Liver (tissue), 9 donors: ENCODE results near the gene GPR26. TPM values are rescaled to one million over a fixed set of nuclear protein-coding genes. Genes with fewer than 3 reads are reported as not detected.

Experiments
- DNase-seq: peaks from one replicate; pipeline ENCODE4 v3.0.0-alpha.2; 2017; ENCODE audit warnings: low spot score
- H3K27ac ChIP-seq, 2 donors: one replicate each; pipeline ENCODE4 v1.7.0; 2013; ENCODE audit warnings: inconsistent platforms in 2 of 2, low read length in 2 of 2, control low read depth in 1 of 2, low read depth in 1 of 2, mild to moderate bottlenecking in 1 of 2
- H3K27me3 ChIP-seq, 4 donors: one replicate each; pipeline versions ENCODE4 v1.6.1 to v1.7.0; 2013; ENCODE audit warnings: low read length in 3 of 4, inconsistent platforms in 1 of 4, mild to moderate bottlenecking in 1 of 4, moderate library complexity in 1 of 4; ENCODE audit not compliant: control insufficient read depth in 4 of 4, insufficient read depth in 4 of 4
- H3K36me3 ChIP-seq, 4 donors: one replicate each; pipeline versions ENCODE4 v1.6.1 to v1.7.0; 2013; ENCODE audit warnings: low read length in 3 of 4, mild to moderate bottlenecking in 3 of 4, low read depth in 1 of 4, moderate library complexity in 1 of 4; ENCODE audit not compliant: control insufficient read depth in 4 of 4, insufficient read depth in 3 of 4
- H3K4me1 ChIP-seq, 4 donors: one replicate each; pipeline versions ENCODE4 v1.6.1 to v1.7.0; 2013; ENCODE audit warnings: low read length in 3 of 4, mild to moderate bottlenecking in 3 of 4, moderate library complexity in 1 of 4; ENCODE audit not compliant: control insufficient read depth in 4 of 4, insufficient read depth in 4 of 4
- H3K4me3 ChIP-seq, 3 donors: one replicate each; pipeline versions ENCODE4 v1.6.1 to v1.7.0; 2013; ENCODE audit warnings: low read length in 3 of 3, control low read depth in 1 of 3, low read depth in 1 of 3, mild to moderate bottlenecking in 1 of 3
- H3K9ac ChIP-seq, 2 donors: one replicate each; pipeline ENCODE4 v1.7.0; 2013; ENCODE audit warnings: low read length in 2 of 2, mild to moderate bottlenecking in 2 of 2, moderate library complexity in 2 of 2, control low read depth in 1 of 2, low read depth in 1 of 2
- H3K9me3 ChIP-seq, 4 donors: one replicate each; pipeline versions ENCODE4 v1.6.1 to v1.7.0; 2013; ENCODE audit warnings: low read length in 3 of 4; ENCODE audit not compliant: control insufficient read depth in 4 of 4
- ATF3 ChIP-seq: IDR thresholded peaks from 2 replicates; pipeline ENCODE4 v1.6.1; 2016; ENCODE audit warnings: antibody characterized with exemption
- CTCF ChIP-seq: fragments of 150-350 bp; IDR thresholded peaks from 2 replicates; pipeline ENCODE4 v1.5.1; 2017; ENCODE audit warnings: improper control_type of control experiment, low read depth, low read length; ENCODE audit not compliant: missing input control
- EGR1 ChIP-seq, 2 donors: IDR thresholded peaks; 2 replicates each; pipeline ENCODE4 v1.6.1; 2016 to 2018; ENCODE audit warnings: antibody characterized with exemption in 2 of 2, low read depth in 2 of 2
- FOXA2 ChIP-seq: IDR thresholded peaks from 2 replicates; pipeline ENCODE4 v1.6.1; 2016; ENCODE audit warnings: antibody characterized with exemption
- GABPA ChIP-seq, 2 donors: IDR thresholded peaks in 1 of 2; conservative IDR thresholded peaks in 1 of 2; 2 replicates each; pipeline ENCODE4 v1.6.1; 2016; ENCODE audit warnings: antibody characterized with exemption in 2 of 2, mild to moderate bottlenecking in 1 of 2, moderate library complexity in 1 of 2
- HNF4A ChIP-seq, 2 donors: conservative IDR thresholded peaks; 2 replicates each; pipeline ENCODE4 v1.6.1; 2016; ENCODE audit warnings: antibody characterized with exemption in 2 of 2, mild to moderate bottlenecking in 2 of 2
- HNF4G ChIP-seq: IDR thresholded peaks from 2 replicates; pipeline ENCODE4 v1.6.1; 2016; ENCODE audit warnings: antibody characterized with exemption
- JUND ChIP-seq, 2 donors: IDR thresholded peaks; 2 replicates each; pipeline ENCODE4 v1.6.1; 2016; ENCODE audit warnings: antibody characterized with exemption in 2 of 2
- NR2F2 ChIP-seq: IDR thresholded peaks from 2 replicates; pipeline ENCODE4 v1.6.1; 2016; ENCODE audit warnings: antibody characterized with exemption
- RAD21 ChIP-seq, 2 donors: IDR thresholded peaks; 2 replicates each; pipeline ENCODE4 v1.6.1; 2016; ENCODE audit warnings: antibody characterized with exemption in 2 of 2, mild to moderate bottlenecking in 2 of 2
- REST ChIP-seq: IDR thresholded peaks from 2 replicates; pipeline ENCODE4 v1.6.1; 2016; ENCODE audit warnings: antibody characterized with exemption, mild to moderate bottlenecking
- RXRA ChIP-seq, 2 donors: IDR thresholded peaks; 2 replicates each; pipeline ENCODE4 v1.6.1; 2017 to 2018; ENCODE audit warnings: antibody characterized with exemption in 2 of 2, mild to moderate bottlenecking in 1 of 2
- SP1 ChIP-seq: IDR thresholded peaks from 2 replicates; pipeline ENCODE4 v1.6.1; 2018; ENCODE audit warnings: antibody characterized with exemption, mild to moderate bottlenecking
- TAF1 ChIP-seq: conservative IDR thresholded peaks from 2 replicates; pipeline ENCODE4 v1.6.1; 2016; ENCODE audit warnings: antibody characterized with exemption, mild to moderate bottlenecking
- ZBTB33 ChIP-seq: IDR thresholded peaks from 2 replicates; pipeline ENCODE4 v1.6.1; 2016; ENCODE audit warnings: antibody characterized with exemption
- WGBS: extraction: QIAGEN DNeasy Blood & Tissue Kit; methylation state at CpG from one replicate; pipeline ENCODE4 v1.1.7; 2013; 5-methylcytosine and 5-hydroxymethylcytosine counted together
- polyA plus RNA-seq, 2 donors: library from polyadenylated mRNA; stranded (reverse) in 1 of 2; unstranded in 1 of 2; fragments of 200-250 nt in 1 of 2; fragments of >200 nt in 1 of 2; fragmentation: Nextera tagmentation in 1 of 2; extraction: Ambion mirVana in 1 of 2; gene quantifications; one replicate each; pipeline versions ENCODE4 v1.2.1 to v1.2.3, GENCODE V29; 2013 to 2015
- total RNA-seq, 2 donors: library from RNA; depleted of rRNA; stranded (reverse); fragments of >200 nt; gene quantifications; one replicate each; pipeline ENCODE4 v1.2.3, GENCODE V29; 2014
- donor health status: healthy.
- donor health status: healthy.
- donor health status: healthy.
- donor health status: healthy.
- donor health status: healthy.

The GPR26 gene
- total and polyA plus RNA-seq, 4 donors: not detected

- Histone ChIP-seq H3K27me3 (peaks cover 0 to 9% (median 3%) of the 10 kb centered on the region in 4 donors), H3K4me1 (no peaks in the 10 kb centered on the region), H3K9ac (no peak overlapping the region), H3K9me3 (peaks cover 0 to 7% (median 1%) of the 10 kb centered on the region in 4 donors), H3K27ac (no peak overlapping the region), H3K4me3 (no peak overlapping the region), H3K36me3 (no peaks in the 10 kb centered on the region)
- no peak for DNase-seq
- WGBS: 67% methylated on average over 4 of the region's 4 CpGs
- TF ChIP-seq HNF4A (conservative IDR thresholded peaks at IDR 0.05): no peak
- TF ChIP-seq TAF1: no peak
- TF ChIP-seq REST: no peak
- no peak for TF ChIP-seq ATF3
- TF ChIP-seq EGR1 (IDR thresholded peaks at IDR 0.05; ENCODE audit: low read depth in 2 of 2): no peak
- no peak for TF ChIP-seq JUND (IDR thresholded peaks at IDR 0.05)
- no peak for TF ChIP-seq GABPA (IDR thresholded peaks at IDR 0.05 in 1 of 2, conservative IDR thresholded peaks at IDR 0.05 in 1 of 2)
- no peak for TF ChIP-seq RXRA (IDR thresholded peaks at IDR 0.05)
- no peak for TF ChIP-seq SP1
Observed at GRCh38 chr10:123718544-123719060, 52.4 kb downstream of the GPR26 start.

- no peak overlapping the region for H3K9ac ChIP-seq
- no peaks in the 10 kb centered on the region for H3K4me1 ChIP-seq
- H3K9me3 ChIP-seq: peaks cover 0 to 7% (median 1%) of the 10 kb centered on the region in 4 donors
- H3K27me3 ChIP-seq: peaks cover 0 to 9% (median 3%) of the 10 kb centered on the region in 4 donors
- H3K4me3 ChIP-seq: no peak overlapping the region
- DNase-seq: no peak
- TF ChIP-seq JUND (IDR thresholded peaks at IDR 0.05) (no peak), FOXA2 (no peak), CTCF (no peak), NR2F2 (no peak), TAF1 (no peak), ZBTB33 (no peak), HNF4A (conservative IDR thresholded peaks at IDR 0.05) (no peak), ATF3 (no peak), REST (no peak), HNF4G (no peak), RAD21 (IDR thresholded peaks at IDR 0.05) (no peak)
- H3K36me3 ChIP-seq: no peaks in the 10 kb centered on the region
- H3K27ac ChIP-seq: no peak overlapping the region
- WGBS: 75% methylated on average over 3 of the region's 3 CpGs
Observed at GRCh38 chr10:123720536-123720935, 54.4 kb downstream of the GPR26 start.
